Lung microvascular endothelial cell (primary cell): ENCODE data around the gene RNLS. TPM values are rescaled to one million over a fixed set of nuclear protein-coding genes. Genes with fewer than 3 reads are reported as not detected.
"Not testable (repeated sequence)": the region's sequence is repeated elsewhere in the genome, so short reads cannot be mapped to it uniquely, and the experiment has no call there.

Experiments
- DNase-seq, 2 donors: peaks; one replicate each; pipeline versions ENCODE4 v3.0.0 to v3.0.0-alpha.2; 2010; ENCODE audit warnings: low read depth in 2 of 2
- total RNA-seq: library from RNA; depleted of rRNA; stranded (reverse); fragments of >200 nt; gene quantifications from 2 replicates; pipeline ENCODE4 v1.2.1, GENCODE V29; 2014

Gene RNLS
- total RNA-seq, 1 donor from 2014 or later, result 0.60 TPM

- no peak for DNase-seq
Measured at GRCh38 chr10:88392222-88392621, 190.9 kb downstream of the RNLS start.

GRCh38 chr10:88390041-88390440, 193.1 kb downstream of the RNLS start:
- no peak for DNase-seq

GRCh38 chr10:88389456-88389855, 193.7 kb downstream of the RNLS start:
- peak; percentile 47 to 66 for DNase-seq

GRCh38 chr10:88388324-88388723, 194.8 kb downstream of the RNLS start:
- no peak for DNase-seq

GRCh38 chr10:88386821-88387773, 196.0 kb downstream of the RNLS start:
- DNase-seq, result peak; percentile 63 to 70

- peak in 1 of 2 donors; percentile 17 for DNase-seq
Measured at GRCh38 chr10:88386204-88386788, 196.8 kb downstream of the RNLS start.

GRCh38 chr10:88385601-88386203, 197.4 kb downstream of the RNLS start:
- no peak for DNase-seq

GRCh38 chr10:88383276-88383675, 199.8 kb downstream of the RNLS start:
- DNase-seq, result no peak

GRCh38 chr10:88382699-88383098, 200.4 kb downstream of the RNLS start:
- no peak for DNase-seq

GRCh38 chr10:88379575-88379974, 203.5 kb downstream of the RNLS start:
- peak in 1 of 2 donors; percentile 35 for DNase-seq

GRCh38 chr10:88377510-88377909, 205.6 kb downstream of the RNLS start:
- DNase-seq, result no peak

- DNase-seq, result no peak
Measured at GRCh38 chr10:88374392-88375175, 208.5 kb downstream of the RNLS start.

- DNase-seq, result no peak
Measured at GRCh38 chr10:88372881-88373592, 210.1 kb downstream of the RNLS start.

- DNase-seq, result no peak
Measured at GRCh38 chr10:88372051-88372715, 210.9 kb downstream of the RNLS start.

- no peak for DNase-seq
Measured at GRCh38 chr10:88370713-88371112, 212.4 kb downstream of the RNLS start.

- no peak for DNase-seq
Measured at GRCh38 chr10:88366772-88367171, 216.3 kb downstream of the RNLS start.

GRCh38 chr10:88361995-88362807, 220.9 kb downstream of the RNLS start:
- DNase-seq, result no peak

- no peak for DNase-seq
Measured at GRCh38 chr10:88361494-88361893, 221.6 kb downstream of the RNLS start.

GRCh38 chr10:88355750-88356149, 227.4 kb downstream of the RNLS start:
- DNase-seq, result not testable (repeated sequence)
